GM18502 (cell line): ENCODE measurements around the gene TBX2.

Source experiments
- ATAC-seq: cut with Tn5 transposase; IDR thresholded peaks from one replicate; pipeline ENCODE4 v1.9.1; 2021; ENCODE audit warnings: mild to moderate bottlenecking; ENCODE audit not compliant: unreplicated experiment, poor library complexity

Gene TBX2

DNA sequence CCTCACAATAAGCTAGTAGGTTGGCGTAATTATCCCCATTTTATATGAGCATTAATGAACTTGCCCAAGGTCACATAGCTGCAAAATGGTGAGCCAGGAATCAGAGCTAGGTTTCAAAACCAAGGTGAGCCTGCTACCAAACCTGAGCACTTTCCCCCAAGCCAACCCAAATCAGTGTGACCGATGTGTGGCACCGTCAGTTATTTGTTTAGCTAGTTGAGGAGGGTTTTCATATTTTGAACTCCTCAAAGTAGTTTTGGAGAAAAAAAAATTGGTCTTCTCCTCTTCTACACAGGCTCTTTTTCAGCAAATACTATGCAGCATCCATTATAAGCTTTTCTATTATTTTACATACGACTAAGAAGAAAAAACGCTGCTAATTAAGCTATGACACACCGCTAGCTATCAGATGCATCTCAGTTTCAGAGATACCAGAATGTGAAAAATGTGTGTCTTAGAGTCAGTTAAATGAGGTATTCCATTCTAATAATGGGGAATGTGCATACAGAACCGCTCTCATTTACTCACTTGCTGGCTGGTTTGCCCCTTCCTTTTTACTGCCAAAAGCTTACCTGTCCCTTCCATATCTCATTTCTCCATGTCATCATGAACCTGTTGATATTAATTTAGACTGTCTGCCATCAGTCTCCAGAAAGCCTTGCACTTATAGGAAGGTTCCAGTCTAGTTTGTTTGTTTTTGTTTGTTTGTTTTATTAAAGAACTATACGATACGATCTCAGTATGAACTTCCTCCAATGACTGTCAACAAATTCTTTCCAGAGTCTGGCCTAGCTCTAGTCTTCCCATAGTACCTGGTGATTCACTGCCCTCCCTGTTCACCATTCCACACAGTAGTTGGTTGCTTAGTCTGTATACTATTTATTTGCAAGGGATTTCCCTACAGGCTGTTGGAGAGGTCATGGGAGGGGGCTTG, 50.3 kb downstream of the TBX2 start:
- ATAC-seq, result no peak

DNA sequence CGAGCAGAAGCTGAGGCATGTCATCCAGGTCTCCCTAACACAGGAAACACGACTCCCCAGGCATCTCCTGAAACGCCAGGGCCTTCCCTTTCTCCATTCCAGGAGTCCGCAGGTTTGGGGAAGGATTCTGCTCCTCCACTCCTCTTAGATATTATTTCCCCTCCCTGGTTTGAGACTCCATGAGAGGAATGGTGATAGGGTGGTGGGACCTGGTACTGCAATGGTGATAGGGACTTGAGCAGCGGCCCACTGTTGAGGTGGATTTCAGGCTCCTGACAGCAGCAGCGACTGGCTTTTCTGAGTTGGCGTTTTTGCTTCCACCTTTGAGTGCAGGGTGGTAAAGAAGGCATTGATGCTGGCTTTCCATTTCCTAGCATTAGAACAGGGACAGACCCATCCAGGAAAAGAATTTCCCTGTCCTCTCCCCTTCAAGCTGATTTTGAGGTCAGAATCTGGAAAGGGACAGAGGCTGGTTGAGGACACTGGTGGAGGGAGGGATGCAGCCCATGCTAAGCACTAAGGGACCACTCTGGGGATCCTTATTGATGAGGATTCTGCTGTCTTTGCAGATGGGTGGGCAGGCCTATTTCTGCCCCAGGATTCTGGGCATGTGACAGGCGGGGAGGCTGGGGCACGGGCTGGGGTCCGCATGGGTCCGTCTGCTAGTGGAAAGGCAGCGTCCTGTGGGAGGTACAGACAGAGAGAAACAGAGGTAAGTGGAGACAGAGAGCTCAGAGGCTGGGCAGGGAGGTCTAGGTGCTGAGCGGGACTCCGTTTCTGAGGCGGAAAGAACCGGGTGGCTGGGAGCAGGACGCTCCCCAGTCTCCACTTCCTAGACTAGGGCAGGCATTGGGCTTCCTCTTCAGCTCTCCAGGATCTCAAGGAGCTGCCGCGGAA, 51.2 kb downstream of the TBX2 start:
- ATAC-seq, result no peak

DNA sequence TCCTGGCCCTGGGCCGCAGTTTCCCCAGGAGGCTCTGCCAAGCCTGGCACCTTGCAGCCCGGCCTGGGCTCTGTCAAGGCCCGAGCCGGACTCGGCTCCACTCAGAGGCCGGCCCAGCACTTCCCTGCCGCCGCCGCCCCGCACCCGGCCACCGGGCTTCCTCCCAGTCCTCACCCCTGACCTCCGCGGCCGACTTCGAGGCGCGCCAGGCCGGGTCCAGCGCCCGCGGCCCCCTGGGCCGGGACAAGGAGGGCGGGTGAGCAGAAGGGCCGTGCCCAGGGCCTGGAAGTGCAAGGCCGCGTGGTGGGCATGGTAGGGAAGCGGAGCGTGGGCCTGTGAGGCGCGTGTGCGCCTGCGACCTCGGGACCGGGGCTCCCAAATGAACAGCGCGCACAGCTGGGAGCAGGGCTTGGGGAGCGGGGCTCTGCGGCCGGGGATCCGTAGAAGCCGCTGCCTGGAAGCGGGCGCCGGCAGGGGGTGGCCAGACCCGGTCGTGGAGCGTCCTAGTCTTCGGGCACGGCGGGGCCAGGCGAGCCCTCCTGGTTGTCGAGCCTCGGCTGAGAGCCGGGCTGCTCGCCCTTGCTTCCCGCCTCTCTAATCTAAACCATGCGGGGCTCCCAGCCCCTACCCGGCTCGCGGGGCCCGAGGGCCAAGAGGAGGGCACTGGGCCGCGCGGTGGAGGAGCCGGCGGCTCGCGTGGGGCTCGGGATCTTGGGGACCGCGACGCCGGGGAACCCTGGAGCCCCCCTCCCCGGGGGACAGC, 52.1 kb downstream of the TBX2 start:
- ATAC-seq, result no peak

DNA sequence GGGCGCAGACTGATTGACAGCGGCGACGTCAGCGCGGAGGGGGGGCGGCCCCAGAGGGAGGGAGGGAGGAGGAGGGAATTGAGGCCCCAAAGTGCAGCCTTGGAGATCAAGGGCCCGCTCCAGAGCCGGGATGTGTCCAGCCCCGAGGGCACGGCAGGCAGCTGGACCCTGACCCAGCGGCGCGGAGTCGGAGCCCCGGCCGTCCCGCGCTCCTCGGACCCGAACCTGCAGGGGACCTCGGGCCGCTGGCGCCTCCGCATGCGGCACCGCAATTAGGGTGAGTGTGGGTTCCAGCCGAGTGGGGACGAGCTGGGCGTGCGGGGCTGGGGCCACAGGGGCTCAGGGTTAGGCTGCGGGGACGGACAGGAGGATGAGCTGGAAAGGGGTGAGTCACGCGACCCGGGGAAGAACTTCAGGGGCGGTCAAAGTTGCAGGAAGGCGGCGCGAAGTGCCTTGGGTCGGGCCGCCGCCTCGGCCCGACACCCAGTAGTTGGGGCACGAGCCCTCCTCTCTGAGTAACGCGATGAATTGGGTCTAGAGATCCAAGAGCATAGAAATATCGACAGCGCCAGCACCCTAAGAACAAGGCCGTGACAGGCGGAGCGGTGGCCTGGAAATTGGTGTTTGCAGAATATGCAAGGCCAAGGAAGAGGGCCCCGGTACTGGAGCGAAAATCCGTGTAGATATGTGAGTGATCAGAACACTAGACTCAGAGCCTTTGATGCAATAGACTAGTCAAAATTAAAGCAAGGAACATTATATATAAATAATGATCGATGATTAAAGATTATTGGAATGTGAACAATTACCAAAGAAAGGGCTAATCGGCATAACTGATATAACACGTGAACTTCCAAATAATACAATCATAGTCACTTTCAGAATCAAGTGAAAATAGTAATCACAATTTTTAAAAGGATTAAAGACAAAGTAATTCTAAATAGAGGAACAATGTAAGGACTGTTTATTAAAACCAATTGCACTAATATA, 53.0 kb downstream of the TBX2 start, which contains the start of gene TBX4:
TSS of gene TBX4 (plus strand) at position 122 of the 990 bp plus-strand sequence. CDS start 4,069 bp downstream, outside the sequence.
- no peak for ATAC-seq

DNA sequence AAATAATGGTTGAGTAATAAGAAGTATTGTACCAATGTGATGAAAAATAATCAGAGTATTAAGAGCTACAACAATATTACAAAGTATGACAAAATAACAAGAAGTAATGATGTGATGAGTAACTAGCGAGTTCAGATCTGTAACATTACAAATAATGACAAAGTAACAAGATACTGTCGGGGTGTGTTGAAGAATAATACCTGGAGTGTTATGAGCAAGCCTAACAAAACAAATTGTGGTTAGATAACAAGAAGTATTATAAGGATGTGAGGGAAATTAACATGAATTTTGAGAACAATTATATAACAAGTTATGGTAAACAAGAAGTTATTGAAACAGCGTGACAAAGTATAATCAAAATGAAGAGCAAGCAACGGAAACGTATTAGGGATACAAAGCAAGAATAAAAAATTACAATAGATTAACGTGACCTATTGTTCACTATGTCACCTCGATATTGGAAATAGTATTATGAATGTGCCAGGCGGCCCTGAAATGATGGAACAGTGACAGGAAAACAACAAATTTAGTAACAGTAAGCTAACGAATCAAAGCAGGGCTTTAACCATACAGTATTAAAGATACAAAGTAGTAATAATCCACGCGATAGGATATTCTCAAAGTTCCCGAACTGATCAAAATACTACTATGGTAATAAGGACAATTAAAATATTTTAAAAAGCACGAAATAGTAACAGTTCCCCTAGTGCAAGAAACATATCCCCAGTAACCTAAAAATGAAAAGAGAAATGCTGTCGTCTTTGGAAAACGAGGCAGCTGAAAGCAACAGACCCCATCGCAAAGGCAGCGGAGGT, 54.1 kb downstream of the TBX2 start:
- no peak for ATAC-seq

DNA sequence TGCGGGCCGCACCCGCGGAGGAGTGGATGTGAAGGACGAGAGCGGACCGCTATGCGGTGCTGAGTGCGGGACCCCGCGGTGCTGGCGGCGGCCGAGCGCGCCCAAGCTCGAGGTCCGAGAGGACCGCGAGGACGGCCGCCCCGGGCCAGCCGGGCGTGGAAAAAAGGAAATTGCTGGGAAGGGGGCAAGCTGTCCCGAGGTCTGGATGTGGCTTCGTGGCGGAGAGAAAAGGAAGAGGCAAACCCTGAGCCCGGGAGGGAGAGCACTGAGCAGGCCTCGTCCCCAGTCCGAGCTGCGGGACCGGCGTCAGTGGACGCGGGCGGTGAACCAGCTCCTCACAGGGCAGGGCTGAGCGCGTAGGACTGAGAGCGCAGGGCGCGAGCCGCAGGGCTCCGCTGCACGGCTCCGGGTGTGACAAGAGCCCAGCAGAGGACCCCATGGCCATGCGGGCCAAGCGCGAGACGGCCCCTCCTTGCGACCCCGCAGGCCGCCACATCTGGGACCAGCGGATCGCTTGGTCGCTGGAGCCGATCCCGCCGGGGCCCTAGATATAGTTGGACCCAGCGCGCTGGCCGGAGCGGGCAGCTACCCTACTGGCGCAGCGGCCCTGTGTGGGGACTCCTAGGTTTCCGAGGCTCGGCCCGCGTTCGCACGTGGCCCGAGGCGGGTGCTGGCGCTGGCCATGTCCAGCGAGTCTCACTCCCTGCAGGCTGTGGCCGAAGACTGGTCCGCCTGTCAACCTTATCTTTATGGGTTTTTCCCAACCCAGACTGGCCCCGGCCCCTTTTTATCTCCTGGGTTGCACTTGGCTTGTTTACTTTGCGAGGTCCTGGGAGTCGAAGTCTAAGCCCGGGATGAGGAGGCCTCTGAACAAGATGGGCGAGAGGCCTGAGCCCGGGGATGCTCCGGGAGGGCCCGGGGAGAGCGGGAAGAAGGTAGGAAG, 55.0 kb downstream of the TBX2 start:
- no peak for ATAC-seq

DNA sequence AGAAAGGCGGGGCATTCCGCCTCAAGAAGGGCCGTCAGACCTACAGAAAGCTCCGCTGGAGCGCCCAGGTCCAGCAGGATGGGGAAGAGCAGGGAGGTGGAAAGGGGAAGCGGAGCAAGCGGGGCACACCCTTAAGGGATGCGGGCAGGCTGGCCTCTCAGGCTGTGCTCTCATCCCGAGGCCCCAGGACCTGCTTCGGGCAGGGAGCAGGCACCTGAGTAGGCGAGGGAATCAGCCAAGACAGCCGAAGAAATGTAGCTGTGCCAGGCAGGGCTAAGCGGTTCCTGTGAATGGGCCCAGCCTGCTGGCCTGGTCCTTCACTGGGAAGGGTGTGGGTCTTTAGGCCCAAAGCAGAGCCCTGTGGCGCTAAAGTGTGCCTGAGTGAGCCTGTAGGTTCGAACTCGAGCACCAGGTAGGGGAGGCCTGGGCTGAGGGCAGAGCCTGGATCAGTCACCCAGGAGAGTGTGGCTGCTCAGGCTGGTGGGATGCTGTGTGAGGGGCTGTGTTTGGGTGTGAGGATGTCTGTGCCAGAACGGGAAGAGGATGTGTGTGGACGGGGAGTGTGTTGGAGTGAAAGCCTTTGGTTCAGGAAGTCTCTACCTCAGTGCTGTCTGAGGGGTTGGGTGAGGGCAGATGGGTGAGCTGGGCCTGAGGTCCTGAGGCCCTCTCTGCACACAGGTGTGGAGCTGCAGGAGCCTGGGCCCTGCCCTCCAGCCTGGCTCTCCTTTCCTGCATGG, 55.8 kb downstream of the TBX2 start:
- no peak for ATAC-seq

DNA sequence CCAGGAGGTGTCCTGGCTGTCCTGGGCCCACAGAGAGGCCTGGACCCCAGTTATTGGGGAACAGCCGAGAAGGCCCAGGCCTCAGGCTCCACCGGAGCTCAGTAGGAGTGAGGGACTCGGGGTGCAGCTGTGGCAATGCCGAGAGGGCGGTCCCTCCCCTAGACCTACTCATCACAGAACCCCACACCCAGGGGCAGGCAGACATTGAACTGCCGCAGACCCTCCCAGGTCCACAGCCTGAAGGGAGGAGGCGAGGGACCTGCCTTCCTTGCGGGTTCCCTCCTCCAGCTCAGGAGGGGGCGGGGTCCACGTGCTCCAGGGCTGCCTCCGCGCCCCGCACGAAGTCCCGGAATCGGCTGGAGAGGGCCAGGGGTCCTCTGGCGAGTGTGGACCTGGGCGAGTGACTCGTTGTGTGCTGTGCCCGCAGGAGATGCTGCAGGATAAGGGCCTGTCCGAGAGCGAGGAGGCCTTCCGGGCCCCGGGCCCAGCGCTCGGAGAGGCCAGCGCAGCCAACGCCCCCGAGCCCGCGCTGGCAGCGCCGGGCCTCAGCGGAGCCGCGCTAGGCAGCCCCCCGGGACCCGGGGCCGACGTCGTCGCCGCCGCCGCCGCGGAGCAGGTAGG, 56.5 kb downstream of the TBX2 start:
- ATAC-seq, result no peak

DNA sequence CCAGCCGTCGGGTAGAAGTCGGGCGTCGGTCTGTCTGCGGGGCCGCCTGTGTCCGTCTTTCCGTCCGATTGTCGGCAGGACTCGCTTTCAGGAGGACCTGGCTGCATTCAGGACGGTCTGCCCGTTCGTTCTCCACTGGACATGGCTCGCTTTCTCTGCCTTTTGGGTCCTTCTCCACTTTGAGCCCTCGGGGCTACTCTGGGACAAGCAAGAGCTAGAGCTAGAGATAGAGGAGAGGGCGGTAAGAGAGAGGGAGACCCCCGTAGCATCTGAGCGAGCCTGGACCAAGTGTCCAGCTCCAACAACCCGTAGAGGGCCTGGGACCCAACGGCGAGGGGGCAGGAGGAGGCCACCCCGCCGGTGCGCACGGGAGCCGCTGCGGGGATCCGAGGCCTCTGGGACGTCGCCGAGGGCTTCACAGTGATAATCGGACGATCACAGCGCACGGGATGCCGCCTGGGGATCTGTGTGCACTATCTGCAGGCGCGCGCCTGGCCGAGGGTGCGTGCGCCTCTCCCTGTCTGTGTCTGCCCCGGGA, 57.1 kb downstream of the TBX2 start:
- no peak for ATAC-seq

DNA sequence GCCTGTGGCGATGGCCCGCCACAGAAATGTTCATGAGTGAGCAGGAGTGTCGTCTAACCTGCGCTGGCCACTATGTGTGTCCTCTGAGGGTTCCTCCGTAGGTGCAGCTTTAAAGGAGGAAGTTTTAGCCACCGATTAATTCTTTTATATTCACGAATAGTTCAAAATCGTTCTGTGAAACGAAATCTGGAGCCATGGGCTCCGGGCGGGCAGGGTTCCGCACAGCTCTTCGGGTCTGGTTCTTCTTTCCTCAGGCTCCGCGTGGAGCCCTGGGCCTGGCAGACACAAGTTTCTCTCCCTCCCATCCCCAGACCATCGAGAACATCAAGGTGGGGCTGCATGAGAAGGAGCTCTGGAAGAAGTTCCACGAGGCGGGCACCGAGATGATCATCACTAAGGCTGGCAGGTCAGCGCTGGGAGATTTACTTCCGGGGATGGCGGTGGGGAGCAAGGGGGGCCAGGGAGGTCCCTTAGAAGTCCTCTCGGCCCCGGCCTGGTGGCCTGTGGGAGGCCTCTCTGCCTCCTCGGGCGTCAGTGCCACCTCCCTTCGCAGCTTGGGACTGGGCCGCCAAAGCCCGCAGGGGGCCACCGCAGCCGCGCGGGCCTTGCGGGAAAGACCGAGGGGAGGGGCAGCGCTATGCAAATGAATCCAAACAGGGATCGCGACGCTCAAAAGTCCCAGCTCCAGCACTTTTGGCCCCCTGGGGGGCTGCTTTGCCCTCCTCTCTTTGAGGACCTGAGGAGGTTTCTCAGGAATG, 57.8 kb downstream of the TBX2 start:
- no peak for ATAC-seq

DNA sequence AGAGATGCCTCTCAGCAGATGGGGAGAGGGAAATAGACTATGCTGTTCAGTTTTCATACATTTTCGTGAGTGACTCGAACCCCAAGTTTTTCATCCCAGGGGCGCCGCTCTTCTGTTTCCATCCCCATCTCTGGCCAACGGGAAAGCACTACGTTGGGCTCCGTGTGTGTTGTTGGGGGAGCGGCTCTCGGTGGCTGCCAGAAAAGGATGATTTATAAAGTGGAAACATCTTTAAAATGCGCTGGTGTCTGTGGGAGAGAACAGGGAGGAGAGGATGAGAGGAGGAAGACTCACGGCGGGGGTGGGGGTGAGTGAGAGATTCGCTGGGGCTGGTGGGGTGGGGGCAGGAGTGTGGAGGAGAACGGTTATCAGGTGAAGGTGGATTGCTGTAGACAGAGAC, 58.4 kb downstream of the TBX2 start:
- ATAC-seq, result no peak

DNA sequence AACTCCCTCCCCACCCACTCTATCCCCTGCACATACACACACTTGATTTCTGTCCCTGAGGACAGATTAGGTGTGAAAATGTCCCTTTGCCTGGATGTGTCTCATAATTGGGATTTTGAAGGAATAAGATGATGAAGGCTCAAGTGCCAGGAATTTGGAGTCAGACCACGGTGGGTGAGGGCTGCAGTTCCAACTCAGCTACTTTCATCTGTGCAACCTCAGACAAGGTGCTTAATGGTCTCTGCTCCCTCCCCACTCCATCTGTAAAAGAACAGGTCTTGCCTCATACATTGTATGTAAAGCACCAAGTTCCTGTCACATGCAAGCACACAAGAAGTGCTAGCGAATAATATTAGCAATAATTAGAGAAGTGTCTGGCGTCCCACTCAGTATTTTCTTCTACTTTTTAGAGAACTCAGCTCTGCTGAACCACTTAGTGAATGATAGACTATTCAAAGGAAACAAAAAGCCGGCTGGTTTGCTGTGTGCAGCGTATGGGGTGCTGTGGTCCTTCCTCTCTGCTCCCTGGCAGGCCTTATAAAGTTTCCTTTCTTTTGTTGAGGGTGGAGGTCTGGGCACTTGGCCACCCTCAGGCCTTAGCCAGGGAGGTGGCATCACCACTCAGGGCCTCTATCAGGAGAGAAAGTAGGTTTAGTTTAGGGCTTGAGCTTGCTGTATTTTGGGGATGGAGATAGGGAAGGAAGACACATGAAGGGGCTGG, 58.9 kb downstream of the TBX2 start:
- no peak for ATAC-seq
